ENCODE data around the gene AKAP8L. TPM values are rescaled to one million over a fixed set of nuclear protein-coding genes. Genes with fewer than 3 reads are reported as not detected.
"Not testable (repeated sequence)": the region's sequence is repeated elsewhere in the genome, so short reads cannot be mapped to it uniquely, and the experiment has no call there.

AKAP8L gene
- total RNA-seq, 1 experiment from 2014 or later: 132 TPM

GRCh38 chr19:15357906-15358305 is 60.9 kb downstream of the AKAP8L start:
- H3K27ac ChIP-seq (ENCODE audit: low read depth, low read length, poor library complexity, severe bottlenecking): no peak overlapping the region
- peaks cover 67% of the 10 kb centered on the region for H3K36me3 ChIP-seq (ENCODE audit: insufficient read depth, low read length, poor library complexity, severe bottlenecking)
- no peaks in the 10 kb centered on the region for H3K4me1 ChIP-seq (ENCODE audit: insufficient read depth, low read length, poor library complexity, severe bottlenecking)
- CTCF ChIA-PET: interaction anchor here (0.7 kb wide), 1 partner anchor 63 kb away, joined by 5 read pairs; no protein-coding TSS in a partner anchor
- POLR2A ChIA-PET (ENCODE audit: low non-redundant PET): no interaction called here
- H3K9me3 ChIP-seq (ENCODE audit: low read depth, low read length, poor library complexity, severe bottlenecking): no peaks in the 10 kb centered on the region
- no peak for TF ChIP-seq EZH2 (IDR thresholded peaks at IDR 0.05; ENCODE audit: borderline replicate concordance, low read depth, low read length, poor library complexity, severe bottlenecking)
- TF ChIP-seq CTCF (conservative IDR thresholded peaks at IDR 0.05; ENCODE audit: low read depth, low read length): no peak
- no peak for DNase-seq (ENCODE audit: low spot score)
- BruUV-seq (replicated peaks): no TSS peak
- no peaks in the 10 kb centered on the region for H3K27me3 ChIP-seq (replicated peaks; ENCODE audit: insufficient read depth, low read depth, low read length, poor library complexity)
- H3K4me3 ChIP-seq (ENCODE audit: low read depth, low read length, poor library complexity, severe bottlenecking): no peak overlapping the region
- intact Hi-C loops (cut with micrococcal nuclease; ENCODE audit: unreplicated experiment): no loop called here

GRCh38 chr19:15354566-15355296 is 64.1 kb downstream of the AKAP8L start:
- ChIA-PET POLR2A (ENCODE audit: low non-redundant PET) (no interaction called here), CTCF (interaction anchor here (0.7 kb wide), 1 partner anchor 30 kb away, joined by 5 read pairs; no protein-coding TSS in a partner anchor)
- Histone ChIP-seq H3K4me3 (ENCODE audit: low read depth, low read length, poor library complexity, severe bottlenecking) (no peak overlapping the region), H3K9me3 (ENCODE audit: low read depth, low read length, poor library complexity, severe bottlenecking) (no peaks in the 10 kb centered on the region), H3K4me1 (ENCODE audit: insufficient read depth, low read length, poor library complexity, severe bottlenecking) (no peaks in the 10 kb centered on the region), H3K27ac (ENCODE audit: low read depth, low read length, poor library complexity, severe bottlenecking) (no peak overlapping the region), H3K36me3 (ENCODE audit: insufficient read depth, low read length, poor library complexity, severe bottlenecking) (peaks cover 50% of the 10 kb centered on the region), H3K27me3 (replicated peaks; ENCODE audit: insufficient read depth, low read depth, low read length, poor library complexity) (no peaks in the 10 kb centered on the region)
- DNase-seq (ENCODE audit: low spot score): no peak
- TF ChIP-seq EZH2 (IDR thresholded peaks at IDR 0.05; ENCODE audit: borderline replicate concordance, low read depth, low read length, poor library complexity, severe bottlenecking) (no peak), CTCF (conservative IDR thresholded peaks at IDR 0.05; ENCODE audit: low read depth, low read length) (no peak)
- intact Hi-C loops (cut with micrococcal nuclease; ENCODE audit: unreplicated experiment): no loop called here
- BruUV-seq (replicated peaks): no TSS peak

- Histone ChIP-seq H3K36me3 (ENCODE audit: insufficient read depth, low read length, poor library complexity, severe bottlenecking) (peaks cover 44% of the 10 kb centered on the region), H3K27ac (ENCODE audit: low read depth, low read length, poor library complexity, severe bottlenecking) (no peak overlapping the region), H3K4me1 (ENCODE audit: insufficient read depth, low read length, poor library complexity, severe bottlenecking) (no peaks in the 10 kb centered on the region), H3K27me3 (replicated peaks; ENCODE audit: insufficient read depth, low read depth, low read length, poor library complexity) (no peaks in the 10 kb centered on the region), H3K9me3 (ENCODE audit: low read depth, low read length, poor library complexity, severe bottlenecking) (no peaks in the 10 kb centered on the region), H3K4me3 (ENCODE audit: low read depth, low read length, poor library complexity, severe bottlenecking) (no peak overlapping the region)
- CTCF ChIA-PET: no interaction called here
- TF ChIP-seq CTCF (conservative IDR thresholded peaks at IDR 0.05; ENCODE audit: low read depth, low read length) (no peak), EZH2 (IDR thresholded peaks at IDR 0.05; ENCODE audit: borderline replicate concordance, low read depth, low read length, poor library complexity, severe bottlenecking) (no peak)
- intact Hi-C loops (cut with micrococcal nuclease; ENCODE audit: unreplicated experiment): no loop called here
- POLR2A ChIA-PET (ENCODE audit: low non-redundant PET): no interaction called here
- BruUV-seq (replicated peaks): no TSS peak
- no peak for DNase-seq (ENCODE audit: low spot score)
These were observed 64.9 kb downstream of the AKAP8L start for GRCh38 chr19:15353908-15354307.

GRCh38 chr19:15352535-15352934 is 66.3 kb downstream of the AKAP8L start:
- H3K4me1 ChIP-seq (ENCODE audit: insufficient read depth, low read length, poor library complexity, severe bottlenecking); H3K27ac ChIP-seq (ENCODE audit: low read depth, low read length, poor library complexity, severe bottlenecking); POLR2A ChIA-PET (ENCODE audit: low non-redundant PET); BruUV-seq (replicated peaks); intact Hi-C loops (cut with micrococcal nuclease; ENCODE audit: unreplicated experiment); DNase-seq (ENCODE audit: low spot score); H3K27me3 ChIP-seq (replicated peaks; ENCODE audit: insufficient read depth, low read depth, low read length, poor library complexity); H3K9me3 ChIP-seq (ENCODE audit: low read depth, low read length, poor library complexity, severe bottlenecking); H3K4me3 ChIP-seq (ENCODE audit: low read depth, low read length, poor library complexity, severe bottlenecking): not testable (repeated sequence)
- CTCF ChIA-PET: interaction anchor here (0.6 kb wide), 1 partner anchor 260 kb away, joined by 4 read pairs; no protein-coding TSS in a partner anchor
- H3K36me3 ChIP-seq (ENCODE audit: insufficient read depth, low read length, poor library complexity, severe bottlenecking): peaks cover 30% of the 10 kb centered on the region

GRCh38 chr19:15341328-15341727 is 77.5 kb downstream of the AKAP8L start:
- CTCF ChIA-PET; H3K27ac ChIP-seq (ENCODE audit: low read depth, low read length, poor library complexity, severe bottlenecking); H3K4me3 ChIP-seq (ENCODE audit: low read depth, low read length, poor library complexity, severe bottlenecking); H3K36me3 ChIP-seq (ENCODE audit: insufficient read depth, low read length, poor library complexity, severe bottlenecking); BruUV-seq (replicated peaks); DNase-seq (ENCODE audit: low spot score); intact Hi-C loops (cut with micrococcal nuclease; ENCODE audit: unreplicated experiment); H3K9me3 ChIP-seq (ENCODE audit: low read depth, low read length, poor library complexity, severe bottlenecking); POLR2A ChIA-PET (ENCODE audit: low non-redundant PET); H3K27me3 ChIP-seq (replicated peaks; ENCODE audit: insufficient read depth, low read depth, low read length, poor library complexity); H3K4me1 ChIP-seq (ENCODE audit: insufficient read depth, low read length, poor library complexity, severe bottlenecking): not testable (repeated sequence)
